Head of caudate nucleus (tissue), 42 donors: ENCODE data around the gene OR52E6.

Experiments
- DNase-seq, 42 donors: peaks; one replicate each; pipeline versions ENCODE4 v3.0.0 to v3.0.0-alpha.2; 2020 to 2021; ENCODE audit warnings: mixed read lengths in 7 of 42
- intact Hi-C: fragments of 100-400 bp; cut with DNase I; formaldehyde crosslinking; loops from one replicate; pipeline ENCODE4 v1.15.0; 2022

The OR52E6 gene

DNA sequence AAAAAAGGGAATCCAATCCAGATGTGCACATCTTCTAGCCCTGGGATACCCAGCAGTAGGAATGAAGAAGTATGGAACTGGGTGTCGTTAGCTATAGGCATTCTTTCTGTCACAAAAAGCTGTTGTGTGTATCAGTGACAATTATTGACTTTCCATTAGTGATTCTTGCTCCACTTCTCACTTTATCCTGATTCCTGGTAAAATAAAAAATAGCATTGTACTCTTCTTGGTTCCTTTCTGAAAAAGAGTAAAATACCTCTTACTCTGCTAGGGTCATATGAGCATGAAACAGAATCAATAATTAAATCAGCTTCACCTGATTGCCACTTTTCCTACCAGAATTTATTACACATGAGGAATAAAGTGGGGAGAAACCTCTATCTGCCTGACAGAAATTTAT, at the start of gene OR52E6:
Gene OR52E6 (minus strand): TSS at position 101 of the 400 bp plus-strand sequence. CDS start 0 bp downstream, at position 101.
- DNase-seq, result no peak

GRCh38 chr11:5891216-5891800, 49.6 kb upstream of the OR52E6 start:
- no peak for DNase-seq
- intact Hi-C loops, result no loop called here

More for the DNA sequence above, at the start of gene OR52E6:
- intact Hi-C loops, result no loop called here

GRCh38 chr11:5887661-5888060, 46.0 kb upstream of the OR52E6 start:
- intact Hi-C loops, result no loop called here
- no peak for DNase-seq

- DNase-seq, result no peak
- intact Hi-C loops, result no loop called here
Measured at GRCh38 chr11:5887172-5887571, 45.5 kb upstream of the OR52E6 start.

GRCh38 chr11:5881756-5882155, 40.1 kb upstream of the OR52E6 start:
- no peak for DNase-seq
- intact Hi-C loops, result no loop called here

DNA sequence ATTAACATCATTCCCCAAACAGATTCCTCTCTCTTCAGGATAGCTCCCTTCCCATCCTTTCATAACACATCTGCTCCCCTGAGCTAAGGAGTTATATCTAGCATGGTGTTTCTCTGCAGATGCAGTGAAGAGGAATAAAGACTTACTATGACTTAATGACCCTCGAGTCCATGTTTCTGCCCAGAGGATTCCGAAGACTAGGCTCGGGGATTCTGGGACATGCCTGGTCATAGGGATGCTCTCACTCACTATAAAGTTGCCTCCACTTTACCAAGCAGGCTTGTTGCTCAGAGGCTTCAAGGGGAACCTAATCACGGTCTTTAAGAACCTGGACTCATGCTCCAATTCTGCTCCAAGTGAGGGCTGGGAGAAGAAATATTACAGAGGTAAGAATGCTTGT, 38.6 kb upstream of the OR52E6 start, which contains the start of gene OR52E4:
Gene OR52E4 (plus strand): TSS at position 301 of the 400 bp plus-strand sequence. CDS start 3,664 bp downstream, outside the sequence.
- intact Hi-C loops, result no loop called here
- no peak for DNase-seq

DNA sequence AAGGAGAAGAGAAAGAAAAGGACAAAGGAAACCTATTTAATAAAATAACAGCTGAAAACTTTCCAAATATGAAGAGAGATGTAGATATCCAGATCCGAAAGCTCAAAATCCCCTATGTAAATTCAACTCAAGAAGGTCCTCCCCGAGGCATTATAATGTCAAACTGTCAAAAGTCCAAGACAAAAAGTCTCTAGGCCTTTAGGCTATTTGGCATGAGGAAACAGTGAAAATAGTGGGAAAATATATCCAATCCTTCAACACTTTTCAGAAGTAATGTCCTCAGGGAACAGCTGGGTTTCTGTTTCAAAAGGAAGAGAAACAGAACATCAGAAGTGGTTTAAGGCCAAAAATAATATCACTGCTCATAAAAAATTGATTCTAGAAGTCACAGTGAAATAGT, 36.9 kb upstream of the OR52E6 start:
- DNase-seq, result no peak
- intact Hi-C loops, result no loop called here

- intact Hi-C loops, result no loop called here
- DNase-seq, result no peak
Measured at GRCh38 chr11:5865826-5866225, 24.1 kb upstream of the OR52E6 start.

DNA sequence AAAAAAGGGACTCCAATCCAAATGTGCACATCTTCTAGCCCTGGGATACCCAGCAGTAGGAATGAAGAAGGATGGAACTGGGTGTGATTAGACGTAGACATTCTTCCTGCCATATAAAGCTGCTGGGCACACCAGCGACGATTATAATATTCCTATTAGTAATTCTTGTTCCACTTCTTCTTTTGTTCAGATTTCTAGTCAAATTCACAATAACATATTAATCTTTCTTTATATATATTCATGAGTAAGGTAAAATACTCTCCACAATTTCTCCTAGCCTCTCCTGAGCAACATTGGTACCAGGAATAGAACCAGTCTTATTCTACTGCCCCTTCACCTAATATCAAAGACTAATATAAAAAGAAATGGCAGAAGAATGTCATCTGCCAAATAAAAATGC, 15.9 kb upstream of the OR52E6 start, which contains the start of gene OR52E8:
Gene OR52E8 (minus strand): TSS at position 101 of the 400 bp plus-strand sequence. CDS start 0 bp downstream, at position 101.
- intact Hi-C loops, result no loop called here
- no peak for DNase-seq

DNA sequence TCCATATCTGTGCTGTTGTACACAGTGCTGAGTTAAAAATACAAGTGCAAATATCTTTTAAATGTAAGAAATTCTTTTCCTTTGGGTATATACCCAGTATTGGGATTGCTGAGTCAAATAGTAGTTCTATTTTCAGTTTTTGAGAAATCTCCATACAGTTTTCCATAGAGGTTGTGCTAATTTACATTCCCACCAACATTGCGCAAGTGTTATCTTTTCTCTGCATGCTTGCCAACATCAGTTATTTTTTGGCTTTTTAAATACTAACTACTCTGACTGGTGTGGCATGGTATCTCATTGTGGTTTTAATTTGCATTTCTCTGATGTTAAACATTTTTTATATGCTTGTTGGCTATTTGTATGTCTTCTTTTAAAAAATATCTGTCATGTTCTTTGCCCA, 9.3 kb upstream of the OR52E6 start:
- intact Hi-C loops, result no loop called here
- no peak for DNase-seq

GRCh38 chr11:5847711-5848110, 6.0 kb upstream of the OR52E6 start:
- intact Hi-C loops, result no loop called here
- DNase-seq, result no peak

DNA sequence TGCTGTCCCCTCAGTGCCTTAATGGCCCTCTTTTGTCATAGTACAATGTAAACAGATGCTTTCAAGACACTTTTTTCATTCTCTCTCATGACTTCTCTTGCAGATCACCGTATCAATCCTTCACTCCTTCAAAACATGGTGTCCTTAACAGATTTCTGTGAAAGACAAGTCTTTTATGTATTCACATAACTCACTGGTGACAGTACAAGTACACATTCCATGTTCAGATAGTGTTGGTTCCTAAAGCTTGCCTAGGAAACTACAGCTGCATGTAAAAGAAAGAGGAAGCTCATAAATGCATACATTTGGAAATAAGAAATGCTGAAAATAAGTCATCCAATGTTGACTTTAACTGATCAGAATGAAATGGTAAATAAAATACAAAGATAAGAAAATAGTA, 5.0 kb upstream of the OR52E6 start:
- no peak for DNase-seq
- intact Hi-C loops, result no loop called here

DNA sequence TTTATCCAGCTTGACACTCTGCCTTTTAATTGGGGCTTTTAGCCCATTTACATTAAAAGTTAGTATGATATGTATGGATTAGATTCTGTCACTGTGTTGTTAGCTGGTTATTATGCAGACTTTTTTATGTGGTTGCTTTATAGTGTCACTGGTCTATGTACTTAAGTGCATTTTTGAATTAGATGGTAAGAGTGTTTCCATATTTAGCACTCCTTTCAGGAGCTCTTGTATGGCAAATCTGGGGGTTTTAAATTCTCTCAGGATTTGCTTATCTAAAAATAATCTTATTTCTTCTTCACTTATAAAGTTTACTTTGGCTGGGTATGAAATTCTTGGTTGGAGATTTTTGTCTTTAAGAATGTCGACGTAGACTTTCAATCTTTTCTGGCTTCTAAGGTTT, 4.0 kb downstream of the OR52E6 start:
- no peak for DNase-seq
- intact Hi-C loops, result no loop called here

- intact Hi-C loops, result no loop called here
- DNase-seq, result no peak
Measured at GRCh38 chr11:5833446-5833845, 8.3 kb downstream of the OR52E6 start.

DNA sequence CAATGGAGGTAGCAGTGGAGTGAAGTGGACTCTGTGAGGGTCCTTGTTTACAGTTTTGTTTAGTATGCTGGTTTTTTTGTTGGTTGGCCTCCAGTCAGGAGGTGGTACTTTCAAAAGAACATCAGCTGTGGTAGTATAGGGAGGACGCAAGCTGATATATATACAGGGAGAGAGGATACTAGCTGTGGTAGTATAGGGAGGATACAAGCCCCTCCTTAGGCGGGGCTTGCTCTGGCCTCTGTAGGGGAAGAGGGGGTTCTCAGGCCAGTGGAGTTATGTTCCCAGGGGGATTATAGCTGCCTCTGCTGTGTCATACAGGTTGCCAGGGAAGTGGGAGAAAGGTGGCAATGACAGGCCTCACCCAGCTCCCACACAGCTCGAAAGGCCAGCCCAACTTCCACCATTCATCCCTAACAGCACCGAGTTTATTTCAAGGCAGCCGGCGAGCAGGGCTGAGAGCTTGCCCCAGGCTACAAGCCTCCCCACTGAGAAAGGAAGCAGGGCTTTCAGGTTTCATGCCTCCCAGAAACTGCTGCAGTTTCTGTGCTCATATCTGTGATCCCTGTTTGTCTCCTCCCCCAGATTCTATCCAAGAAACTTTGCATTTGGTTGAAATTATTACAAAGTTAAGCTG, 10.4 kb downstream of the OR52E6 start:
- intact Hi-C loops, result no loop called here
- no peak for DNase-seq

GRCh38 chr11:5818245-5818886, 23.3 kb downstream of the OR52E6 start:
- intact Hi-C loops, result no loop called here
- DNase-seq, result no peak

DNA sequence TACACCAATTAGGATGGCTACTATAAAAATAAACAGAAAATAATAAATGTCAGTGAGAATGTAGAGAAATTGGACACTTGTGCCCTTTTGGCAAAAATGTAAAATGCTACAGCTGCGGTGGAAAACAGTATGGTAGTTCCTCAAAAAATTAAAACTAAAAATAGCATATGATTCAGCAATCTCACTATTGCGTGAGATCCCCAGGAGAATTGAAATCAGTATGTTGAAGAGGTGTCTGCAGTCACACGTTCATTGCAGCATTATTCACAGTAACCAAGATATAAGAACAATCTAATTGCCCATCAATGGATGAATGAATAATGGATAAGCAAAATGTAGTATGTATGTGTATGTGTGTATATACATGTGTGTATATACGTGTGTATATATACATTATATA, 26.2 kb downstream of the OR52E6 start:
- no peak for DNase-seq
- intact Hi-C loops, result no loop called here

DNA sequence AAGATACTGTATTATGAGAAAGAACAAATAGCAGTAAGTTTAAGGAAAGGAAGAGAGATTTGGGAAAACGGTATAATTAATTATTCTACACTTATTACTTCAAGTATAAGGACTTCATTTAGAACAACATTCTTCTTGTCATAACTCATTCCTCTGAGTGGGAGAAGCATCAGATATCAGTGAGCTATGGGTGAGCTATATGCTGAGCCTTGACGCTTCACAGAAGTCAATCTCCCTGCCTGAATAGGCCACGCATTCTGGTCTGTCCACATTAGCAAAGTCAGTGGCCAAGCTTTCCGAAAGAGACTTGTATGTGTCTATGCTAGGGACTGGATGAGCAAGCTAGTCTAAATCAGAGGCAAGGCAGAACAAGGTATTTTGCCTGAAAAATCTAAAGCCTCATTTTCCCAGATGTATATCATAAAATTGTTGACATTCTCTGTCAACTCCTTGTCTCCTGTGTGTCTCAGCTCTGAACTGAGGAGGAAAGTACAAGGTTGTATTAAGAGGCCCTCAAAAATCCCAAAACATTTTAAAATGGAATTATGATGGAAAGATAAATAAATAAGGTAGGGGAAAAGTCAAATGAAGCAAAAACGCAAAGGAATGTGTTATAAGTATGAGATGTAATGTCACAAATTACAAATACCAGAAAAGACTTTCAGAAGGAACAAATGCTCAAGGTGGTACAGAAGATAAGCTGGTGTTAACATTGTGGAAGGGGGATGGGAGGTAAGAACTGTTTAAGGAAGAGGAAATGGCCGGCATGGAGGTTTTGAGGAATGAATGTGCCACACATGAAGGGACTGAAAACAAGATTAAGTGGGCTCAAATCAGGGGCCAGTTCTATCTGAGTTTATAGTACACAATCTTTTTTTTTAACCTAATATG, 31.5 kb downstream of the OR52E6 start:
- intact Hi-C loops, result no loop called here
- DNase-seq, result no peak

DNA sequence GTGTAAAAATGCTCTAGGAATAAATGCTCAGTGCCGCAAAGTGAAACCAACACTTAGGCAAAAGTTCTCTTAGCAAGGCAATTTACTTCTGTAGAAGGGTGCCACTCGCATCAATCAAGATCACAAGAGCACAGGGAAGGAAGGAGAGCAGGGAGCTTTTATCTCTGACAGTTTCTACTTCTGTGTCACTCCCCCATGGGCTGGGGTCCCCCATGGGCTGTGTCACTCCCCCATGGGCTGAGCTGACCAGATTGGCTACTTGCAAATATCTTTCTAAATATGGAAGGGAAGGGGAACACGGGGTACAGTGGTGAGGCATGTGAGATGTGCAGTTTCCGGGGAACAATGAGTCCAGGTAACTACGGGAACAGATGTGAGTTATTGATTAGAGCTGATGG, 32.6 kb downstream of the OR52E6 start:
- intact Hi-C loops, result no loop called here
- DNase-seq, result no peak
